DMS 273 (cell line): ENCODE measurements around the gene LILRB4.
"Not testable (repeated sequence)": the region's sequence is repeated elsewhere in the genome, so short reads cannot be mapped to it uniquely, and the experiment has no call there.

Experiments used
- DNase-seq: peaks from one replicate; lab custom pipeline; 2025; ENCODE audit not compliant: unreplicated experiment; lab: John Stamatoyannopoulos, UW

LILRB4 gene

GRCh38 chr19:54648129-54648528 lies 14.7 kb upstream of the LILRB4 start:
- DNase-seq, result no peak

DNA sequence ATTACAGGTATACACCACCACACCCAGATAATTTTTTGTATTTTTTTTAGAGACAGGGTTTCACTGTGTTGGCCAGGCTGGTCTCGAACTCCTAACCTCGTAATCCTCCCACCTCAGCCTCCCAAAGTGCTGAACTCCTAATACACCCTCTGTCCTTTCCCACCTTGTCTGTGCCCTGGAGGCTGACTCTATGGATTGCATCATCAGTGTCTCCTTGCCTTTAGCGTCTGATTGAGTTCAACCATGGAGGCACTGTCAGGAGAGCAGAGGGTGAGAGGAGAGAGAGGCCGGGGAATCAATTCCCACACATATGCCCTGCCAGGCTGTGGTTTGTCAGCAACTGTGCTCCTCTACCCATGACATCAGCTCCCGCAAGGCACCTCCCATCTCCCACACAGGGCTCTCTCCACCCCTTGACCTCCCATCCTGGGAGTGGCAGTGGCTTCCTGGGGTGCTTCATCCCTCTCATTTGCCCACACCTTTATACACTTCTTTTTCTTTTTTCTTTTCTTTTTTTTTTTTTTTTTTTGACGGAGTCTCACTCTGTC lies 12.6 kb upstream of the LILRB4 start:
- DNase-seq, result no peak

GRCh38 chr19:54653181-54653809 lies 9.5 kb upstream of the LILRB4 start:
- peak; percentile 40 for DNase-seq

- no peak for DNase-seq
Observed at GRCh38 chr19:54654447-54655321, 8.1 kb upstream of the LILRB4 start.

- no peak for DNase-seq
Observed at GRCh38 chr19:54659300-54659699, 3.5 kb upstream of the LILRB4 start.

- no peak for DNase-seq
Observed at GRCh38 chr19:54660306-54660705, 2.5 kb upstream of the LILRB4 start.

DNA sequence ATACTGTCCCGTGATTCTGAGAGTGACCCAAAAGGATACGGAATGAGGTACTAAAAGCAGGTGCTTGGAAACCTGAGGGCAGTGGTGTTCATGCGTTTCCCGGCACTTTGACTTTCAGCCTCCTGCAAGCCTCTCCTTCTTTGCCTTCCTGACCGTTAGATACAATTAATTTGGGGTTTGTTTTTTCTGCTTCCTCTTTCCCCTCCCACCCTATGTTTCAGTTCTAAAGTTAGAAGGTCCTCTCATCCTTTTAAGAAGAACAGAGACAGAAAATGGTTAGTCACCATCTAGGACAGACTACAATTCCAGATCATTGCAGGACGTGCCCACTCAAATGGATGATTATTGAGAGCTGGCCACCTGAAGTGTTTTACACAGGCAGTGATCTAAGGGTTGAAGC lies 1.8 kb upstream of the LILRB4 start:
- DNase-seq, result no peak

- no peak for DNase-seq
Observed at GRCh38 chr19:54661846-54662481, 821 bp upstream of the LILRB4 start.

DNA sequence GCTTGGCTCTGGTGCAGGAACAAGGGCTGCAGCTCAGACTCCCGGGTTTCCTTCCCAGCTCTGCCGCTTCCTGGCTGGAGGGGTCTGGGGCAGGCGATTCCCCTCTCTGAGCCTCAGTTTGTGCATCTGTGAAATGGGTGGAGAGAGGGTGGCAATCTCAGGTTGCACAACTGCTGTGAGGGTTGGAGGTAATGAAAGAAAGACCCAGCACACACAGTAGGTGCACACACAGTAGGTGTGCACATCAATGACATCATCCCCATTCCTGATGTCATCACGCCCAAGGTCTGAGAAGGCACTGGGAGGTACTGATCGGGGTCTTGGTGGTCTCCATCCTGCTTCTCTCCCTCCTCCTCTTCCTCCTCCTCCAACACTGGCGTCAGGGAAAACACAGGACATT lies 2.7 kb downstream of the LILRB4 start:
- DNase-seq, result no peak

- no peak for DNase-seq
Observed at GRCh38 chr19:54667217-54667616, 4.4 kb downstream of the LILRB4 start.

DNA sequence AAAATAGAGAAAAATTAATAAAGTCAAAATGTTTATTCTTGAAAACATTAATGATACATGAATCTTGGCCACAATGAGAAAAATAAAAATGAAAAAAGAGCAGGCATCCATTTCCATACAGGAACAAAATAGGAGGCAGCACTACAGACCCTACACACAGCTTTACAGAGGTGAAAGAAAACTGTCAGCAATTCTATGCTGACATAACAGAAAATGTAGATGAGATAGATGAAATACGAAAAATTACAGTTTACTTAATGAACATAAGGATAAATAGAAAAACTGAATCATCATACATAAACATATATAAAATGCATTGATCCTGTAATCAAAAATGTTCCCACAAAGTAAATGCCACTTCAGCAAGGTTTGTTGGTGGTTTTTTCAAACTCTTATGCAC lies 5.6 kb downstream of the LILRB4 start:
- DNase-seq, result no peak

DNA sequence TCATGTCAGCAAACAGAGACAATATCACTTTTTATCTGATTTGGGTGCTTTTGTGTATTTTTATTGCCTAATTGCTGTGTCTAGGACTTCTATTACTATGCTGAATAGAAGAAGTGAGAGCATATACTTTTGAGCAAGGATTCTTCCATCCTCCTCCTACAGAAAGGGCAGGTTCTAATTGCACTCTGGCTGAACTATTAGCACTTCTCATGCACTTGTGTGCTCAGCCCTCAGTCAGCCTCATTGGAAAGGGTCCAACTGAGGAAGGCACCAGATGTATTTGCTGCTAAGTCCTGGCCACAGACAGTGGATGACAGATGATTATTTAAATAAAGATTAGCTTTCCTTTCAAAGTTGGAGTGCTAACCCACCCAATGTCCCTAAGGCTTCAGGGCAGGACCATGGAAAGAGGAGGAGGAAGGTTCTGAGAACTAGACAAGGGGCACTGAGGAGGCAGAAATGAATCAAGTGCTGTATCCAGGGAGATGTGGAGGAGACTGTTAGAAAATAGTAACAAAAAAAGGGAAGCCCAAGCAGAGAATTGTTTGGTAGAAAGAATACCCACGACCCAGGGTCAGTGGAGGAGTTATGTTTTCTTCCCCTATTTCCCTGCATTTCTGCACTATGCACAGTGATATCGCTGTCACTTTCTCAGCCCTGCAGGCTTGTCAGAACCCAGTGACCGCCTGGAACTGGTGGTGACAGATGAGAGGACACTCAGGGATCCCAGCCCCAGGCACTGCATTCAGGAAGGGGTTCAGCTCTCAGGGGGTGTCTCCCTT lies 8.0 kb downstream of the LILRB4 start:
- no peak for DNase-seq

DNA sequence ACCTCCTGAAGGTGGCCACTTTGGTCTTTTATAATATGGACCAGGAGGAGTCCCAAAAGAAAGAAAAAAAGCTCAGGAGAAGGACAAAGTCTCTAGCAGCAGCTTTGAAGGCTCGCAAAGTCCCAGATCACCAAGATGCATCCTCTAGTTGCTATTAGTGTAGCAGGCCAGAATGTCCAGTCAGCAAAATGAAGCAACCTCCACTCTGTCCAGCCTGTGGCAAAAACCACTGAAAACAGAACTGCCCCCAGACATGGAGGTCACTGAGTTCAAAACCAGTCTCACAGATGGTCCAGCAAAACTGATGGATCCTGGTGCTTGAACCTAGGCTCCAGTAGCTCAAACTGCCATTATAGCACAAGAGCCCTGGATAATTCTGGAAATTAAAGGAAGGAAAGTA lies 10.4 kb downstream of the LILRB4 start:
- no peak for DNase-seq

- peak; percentile 64 for DNase-seq
Observed at GRCh38 chr19:54674021-54674617, 11.3 kb downstream of the LILRB4 start.

DNA sequence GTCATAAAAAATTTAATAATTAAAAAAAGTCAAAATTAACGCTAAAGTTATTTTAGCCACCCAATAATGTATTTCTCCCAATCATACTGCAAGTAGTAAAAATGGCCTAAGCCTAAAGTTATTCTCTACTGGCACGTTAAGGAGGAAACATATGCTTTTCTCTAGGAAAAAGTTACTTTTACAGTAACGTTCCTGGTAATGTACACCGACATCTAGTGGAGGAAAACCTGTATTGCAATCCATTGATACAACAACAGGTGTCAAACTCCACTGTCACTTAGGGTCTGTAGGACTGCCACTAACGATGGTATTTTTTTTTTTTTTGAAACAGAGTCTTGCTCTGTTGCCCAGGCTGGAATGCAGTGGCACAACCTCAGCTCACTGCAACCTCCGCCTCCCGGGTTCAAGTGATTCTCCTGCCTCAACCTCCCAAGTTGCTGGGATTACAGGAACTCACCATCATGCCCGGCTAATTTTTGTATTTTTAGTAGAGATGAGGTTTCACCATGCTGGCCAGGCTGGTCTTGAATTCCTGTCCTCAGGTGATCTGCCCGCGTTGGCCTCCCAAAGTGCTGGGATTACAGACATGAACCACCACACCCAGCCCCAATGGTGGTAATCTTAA lies 13.5 kb downstream of the LILRB4 start:
- DNase-seq, result peak; percentile 61

GRCh38 chr19:54677217-54677616 lies 14.4 kb downstream of the LILRB4 start:
- DNase-seq, result no peak

DNA sequence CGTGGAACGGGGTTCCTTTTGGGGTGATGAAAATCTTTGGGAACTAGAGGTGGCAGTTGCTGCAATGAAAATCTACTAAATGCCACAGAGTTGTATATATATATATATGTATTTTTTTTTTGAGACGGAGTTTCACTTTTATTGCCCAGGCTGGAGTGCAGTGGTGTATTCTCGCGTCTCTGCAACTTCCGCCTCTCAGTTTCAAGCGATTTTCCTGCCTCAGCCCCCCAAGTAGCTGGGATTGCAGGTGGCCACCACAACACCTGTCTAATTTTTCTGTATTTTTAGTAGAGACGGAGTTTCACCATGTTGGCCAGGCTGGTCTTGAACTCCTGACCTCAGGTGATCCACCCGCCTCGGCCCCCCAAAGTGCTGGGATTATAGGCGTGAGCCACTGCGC lies 18.8 kb downstream of the LILRB4 start:
- DNase-seq, result not testable (repeated sequence)

DNA sequence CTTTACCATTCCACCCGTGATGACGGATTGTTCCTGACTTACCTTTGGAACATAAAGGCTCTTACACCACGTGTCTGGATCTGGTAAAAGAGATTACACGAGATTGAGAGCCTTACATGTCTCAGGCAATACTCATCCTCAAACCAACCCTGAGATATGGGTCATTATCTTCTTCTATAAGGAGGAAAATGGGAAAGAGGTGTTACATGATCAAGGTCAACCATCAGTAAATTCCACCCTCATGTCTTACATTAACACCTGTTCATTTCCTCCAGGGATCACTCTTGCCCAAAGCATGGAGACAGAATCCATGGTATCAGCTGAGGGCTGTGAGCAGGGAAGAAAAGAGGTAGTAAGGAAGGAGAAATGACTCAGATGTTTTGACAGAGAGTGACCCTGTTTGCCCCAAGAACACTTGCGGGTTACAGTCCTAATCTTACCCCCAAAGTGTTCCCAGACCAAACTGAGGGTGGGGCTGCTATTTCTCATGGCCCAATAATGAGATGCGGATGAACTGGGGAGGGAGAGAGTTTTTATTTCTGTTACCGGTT lies 19.6 kb downstream of the LILRB4 start:
- no peak for DNase-seq

DNA sequence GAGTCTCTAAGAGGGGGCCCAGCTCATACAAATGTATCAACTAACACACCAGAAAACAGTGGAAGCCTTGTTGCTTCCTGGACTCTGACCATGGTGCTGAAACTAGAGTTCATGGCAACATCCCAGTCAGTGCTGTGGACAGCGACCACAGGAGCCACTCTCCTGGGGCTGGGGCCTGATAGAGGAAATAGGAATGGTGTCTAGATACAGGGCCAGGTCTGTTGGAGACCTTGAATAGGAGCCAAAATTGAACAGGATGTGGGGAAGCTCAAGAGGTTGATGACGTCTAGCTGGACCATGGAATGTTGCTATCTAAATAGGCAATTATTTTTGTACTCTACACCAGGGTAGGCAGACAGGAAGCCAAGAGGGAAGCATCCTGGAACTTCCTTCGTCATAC lies 21.7 kb downstream of the LILRB4 start:
- DNase-seq, result no peak
